HCT116 (cell line): ENCODE measurements around the gene CACNA2D3.

Experiments used
- CEBPB ChIP-seq: IDR thresholded peaks from 2 replicates; pipeline ENCODE4 v1.6.1; 2012; ENCODE audit warnings: low read depth
- EZH2phosphoT487 ChIP-seq: fragments of 200-600 bp; IDR thresholded peaks from 2 replicates; pipeline ENCODE4 v1.6.1; 2018; ENCODE audit warnings: antibody characterized with exemption, borderline replicate concordance
- POLR2A ChIP-seq: IDR thresholded peaks from 2 replicates; pipeline ENCODE4 v1.7.0; 2011; ENCODE audit warnings: borderline replicate concordance; ENCODE audit not compliant: insufficient read depth, insufficient read length; ENCODE audit errors: extremely low read depth
- POLR2AphosphoS5 ChIP-seq: IDR thresholded peaks from 2 replicates; pipeline ENCODE4 v1.6.1; 2011; ENCODE audit warnings: mild to moderate bottlenecking, low read depth, low read length, moderate library complexity
- SP1 ChIP-seq: IDR thresholded peaks from 2 replicates; pipeline ENCODE4 v1.6.1; 2012; ENCODE audit warnings: low read depth
- TCF7L2 ChIP-seq: IDR thresholded peaks from 2 replicates; pipeline ENCODE4 v1.7.0; 2011; ENCODE audit warnings: borderline replicate concordance, inconsistent platforms; ENCODE audit not compliant: insufficient read depth, insufficient read length; ENCODE audit errors: extremely low read depth
- YY1 ChIP-seq: IDR thresholded peaks from 2 replicates; pipeline ENCODE4 v1.6.1; 2011; ENCODE audit warnings: low read length, low read depth, moderate library complexity, mild to moderate bottlenecking; ENCODE audit not compliant: insufficient replicate concordance; ENCODE audit errors: extremely low read depth
- ZNF274 ChIP-seq: fragments of 200-500 bp; sonication (Bioruptor generic); IDR thresholded peaks from 2 replicates; pipeline ENCODE4 v1.6.1; 2014; ENCODE audit warnings: mild to moderate bottlenecking, low read depth, low read length, inconsistent platforms
- TF ChIP-seq, protein P1 (sequence below), 3 experiments: fragments of 200-600 bp in 1 of 3; sonication (generic) in 1 of 3; IDR thresholded peaks in 2 of 3; conservative IDR thresholded peaks in 1 of 3; 2 replicates each; pipeline ENCODE4 v1.5.1; 2012 to 2017; ENCODE audit warnings: low read depth in 2 of 3, low read length in 2 of 3, antibody characterized with exemption in 1 of 3, borderline replicate concordance in 1 of 3, control low read depth in 1 of 3, mild to moderate bottlenecking in 1 of 3, mixed read lengths in 1 of 3, mixed run types in 1 of 3, moderate library complexity in 1 of 3; ENCODE audit not compliant: insufficient read depth in 1 of 3
- TF ChIP-seq, protein P2 (sequence below): IDR thresholded peaks from 2 replicates; pipeline ENCODE4 v1.6.1; 2012

DNA sequence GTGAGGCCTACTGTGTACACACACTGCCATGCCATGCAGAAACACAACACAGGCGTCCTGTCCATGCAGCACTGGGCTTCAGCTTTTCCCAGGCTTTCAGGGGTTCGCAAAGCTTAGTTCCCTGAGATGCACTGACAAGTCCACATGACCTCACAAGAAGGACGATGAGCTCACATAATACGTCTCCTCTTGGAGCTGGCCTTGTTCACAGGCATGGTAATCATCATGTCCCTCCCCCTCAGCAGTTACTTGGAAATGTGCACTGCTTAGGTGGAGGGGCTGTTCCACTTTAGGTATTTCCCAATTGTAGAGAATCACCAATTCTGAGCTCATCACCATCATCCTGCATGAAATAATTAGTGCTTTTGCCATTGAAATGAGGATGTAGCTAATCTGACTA is 496.7 kb downstream of the CACNA2D3 start:
- TF ChIP-seq YY1 (no peak), TCF7L2 (no peak), SP1 (no peak), ZNF274 (no peak), CEBPB (no peak), EZH2phosphoT487 (no peak), POLR2AphosphoS5 (no peak), POLR2A (no peak)
- TF ChIP-seq, protein P1, sequence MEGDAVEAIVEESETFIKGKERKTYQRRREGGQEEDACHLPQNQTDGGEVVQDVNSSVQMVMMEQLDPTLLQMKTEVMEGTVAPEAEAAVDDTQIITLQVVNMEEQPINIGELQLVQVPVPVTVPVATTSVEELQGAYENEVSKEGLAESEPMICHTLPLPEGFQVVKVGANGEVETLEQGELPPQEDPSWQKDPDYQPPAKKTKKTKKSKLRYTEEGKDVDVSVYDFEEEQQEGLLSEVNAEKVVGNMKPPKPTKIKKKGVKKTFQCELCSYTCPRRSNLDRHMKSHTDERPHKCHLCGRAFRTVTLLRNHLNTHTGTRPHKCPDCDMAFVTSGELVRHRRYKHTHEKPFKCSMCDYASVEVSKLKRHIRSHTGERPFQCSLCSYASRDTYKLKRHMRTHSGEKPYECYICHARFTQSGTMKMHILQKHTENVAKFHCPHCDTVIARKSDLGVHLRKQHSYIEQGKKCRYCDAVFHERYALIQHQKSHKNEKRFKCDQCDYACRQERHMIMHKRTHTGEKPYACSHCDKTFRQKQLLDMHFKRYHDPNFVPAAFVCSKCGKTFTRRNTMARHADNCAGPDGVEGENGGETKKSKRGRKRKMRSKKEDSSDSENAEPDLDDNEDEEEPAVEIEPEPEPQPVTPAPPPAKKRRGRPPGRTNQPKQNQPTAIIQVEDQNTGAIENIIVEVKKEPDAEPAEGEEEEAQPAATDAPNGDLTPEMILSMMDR (IDR thresholded peaks at IDR 0.05 in 2 of 3, conservative IDR thresholded peaks at IDR 0.05 in 1 of 3; ENCODE audit: borderline replicate concordance in 1 of 3, insufficient read depth in 1 of 3, low read depth in 2 of 3, low read length in 2 of 3) = no peak
- TF ChIP-seq, protein P2, sequence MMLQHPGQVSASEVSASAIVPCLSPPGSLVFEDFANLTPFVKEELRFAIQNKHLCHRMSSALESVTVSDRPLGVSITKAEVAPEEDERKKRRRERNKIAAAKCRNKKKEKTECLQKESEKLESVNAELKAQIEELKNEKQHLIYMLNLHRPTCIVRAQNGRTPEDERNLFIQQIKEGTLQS = no peak
